Astrocyte (in vitro differentiated cells and primary cell): Measurements from ENCODE around the gene DCUN1D2. TPM values are rescaled to one million over a fixed set of nuclear protein-coding genes. Genes with fewer than 3 reads are reported as not detected.

Experiments
- DNase-seq: peaks from one replicate; pipeline ENCODE4 v3.0.0-alpha.2; 2010; ENCODE audit warnings: low read depth
- FAIRE-seq: peaks from 2 replicates; lab custom pipeline; 2011; peaks lifted over from hg19 to GRCh38; lab: Jason Lieb, UNC
- H2AFZ ChIP-seq: 2 replicates; pipeline ENCODE4 v1.6.0; 2012; ENCODE audit warnings: low read depth, low read length, inconsistent platforms
- H3K27ac ChIP-seq: 2 replicates; pipeline ENCODE4 v1.5.1; 2011; ENCODE audit warnings: low read depth, low read length, inconsistent platforms
- H3K27me3 ChIP-seq: 2 replicates; pipeline ENCODE4 v1.6.0; 2011; ENCODE audit warnings: low read length, inconsistent platforms; ENCODE audit not compliant: insufficient read depth
- H3K36me3 ChIP-seq: 2 replicates; pipeline ENCODE4 v1.5.1; 2011; ENCODE audit warnings: low read length, inconsistent platforms; ENCODE audit not compliant: insufficient read depth
- H3K4me1 ChIP-seq: 2 replicates; pipeline ENCODE4 v1.5.1; 2011; ENCODE audit warnings: low read length, inconsistent platforms; ENCODE audit not compliant: insufficient read depth
- H3K4me2 ChIP-seq: 2 replicates; pipeline ENCODE4 v1.6.0; 2012; ENCODE audit warnings: low read length, inconsistent platforms
- H3K4me3 ChIP-seq: 2 replicates; pipeline ENCODE4 v1.5.1; 2011; ENCODE audit warnings: low read depth, mild to moderate bottlenecking, low read length, inconsistent platforms; ENCODE audit not compliant: insufficient read depth
- H3K79me2 ChIP-seq: 2 replicates; pipeline ENCODE4 v1.6.0; 2012; ENCODE audit warnings: mild to moderate bottlenecking, low read length, inconsistent platforms; ENCODE audit not compliant: insufficient read depth
- H3K9ac ChIP-seq: 2 replicates; pipeline ENCODE4 v1.6.0; 2012; ENCODE audit warnings: mild to moderate bottlenecking, low read length, inconsistent platforms
- H3K9me3 ChIP-seq: 2 replicates; pipeline ENCODE4 v1.5.1; 2012; ENCODE audit warnings: low read depth, mild to moderate bottlenecking, low read length, inconsistent platforms; ENCODE audit not compliant: insufficient read depth
- H4K20me1 ChIP-seq: 2 replicates; pipeline ENCODE4 v1.6.0; 2012; ENCODE audit warnings: low read length, inconsistent platforms; ENCODE audit not compliant: insufficient read depth
- H3K27ac Mint-ChIP-seq: one replicate; pipeline ENCODE4 v1.8.0; 2021; ENCODE audit warnings: mild to moderate bottlenecking, mixed read lengths; ENCODE audit not compliant: unreplicated experiment
- H3K27me3 Mint-ChIP-seq: one replicate; pipeline ENCODE4 v1.8.0; 2021; ENCODE audit warnings: low read depth, mixed read lengths; ENCODE audit not compliant: unreplicated experiment
- H3K36me3 Mint-ChIP-seq: one replicate; pipeline ENCODE4 v1.8.0; 2021; ENCODE audit warnings: low read depth, mixed read lengths; ENCODE audit not compliant: unreplicated experiment
- H3K4me1 Mint-ChIP-seq: one replicate; pipeline ENCODE4 v1.8.0; 2021; ENCODE audit warnings: low read depth, mixed read lengths; ENCODE audit not compliant: unreplicated experiment
- H3K4me3 Mint-ChIP-seq: one replicate; pipeline ENCODE4 v1.8.0; 2021; ENCODE audit warnings: mild to moderate bottlenecking, moderate library complexity, mixed read lengths; ENCODE audit not compliant: unreplicated experiment
- H3K9me3 Mint-ChIP-seq: one replicate; pipeline ENCODE4 v1.8.0; 2021; ENCODE audit warnings: mild to moderate bottlenecking, mixed read lengths; ENCODE audit not compliant: unreplicated experiment
- EZH2 ChIP-seq: IDR thresholded peaks from 2 replicates; pipeline ENCODE4 v1.6.1; 2012; ENCODE audit warnings: mild to moderate bottlenecking, low read length, inconsistent platforms; ENCODE audit not compliant: insufficient read depth
- total RNA-seq: library from RNA; stranded (reverse); gene quantifications from 2 replicates; pipeline ENCODE4 v1.2.1, GENCODE V29; 2021
- TF ChIP-seq, protein P1 (sequence below): IDR thresholded peaks from 2 replicates; pipeline ENCODE4 v1.5.1; 2011; ENCODE audit warnings: low read depth, mild to moderate bottlenecking, inconsistent platforms, low read length, moderate library complexity; ENCODE audit not compliant: insufficient read depth

Gene DCUN1D2
- total RNA-seq, 1 donor from 2014 or later, result 16.3 TPM

DNA sequence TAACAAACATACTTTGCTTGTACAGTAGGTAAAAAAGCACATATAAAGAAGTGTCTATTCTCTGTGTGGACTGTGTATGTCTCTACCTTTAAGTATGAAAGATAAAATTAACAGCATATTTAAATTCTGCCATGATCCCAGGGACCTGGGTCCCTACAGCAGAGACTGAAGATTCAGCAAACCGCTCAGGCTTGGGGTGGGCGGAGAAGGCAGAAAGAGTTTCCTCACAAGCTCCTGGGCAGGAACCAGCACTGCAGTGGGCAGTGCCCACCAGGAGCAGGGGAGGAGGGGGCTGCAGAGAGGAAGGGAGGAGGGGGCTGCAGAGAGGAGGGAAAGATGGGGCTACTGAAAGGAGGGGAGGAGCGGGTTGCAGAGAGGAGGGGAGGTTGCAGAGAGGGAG, 81.9 kb downstream of the DCUN1D2 start:
- H3K27me3 Mint-ChIP-seq, result peaks cover 26% of the 10 kb centered on the region
- peaks cover 28% of the 10 kb centered on the region for H3K4me1 ChIP-seq

DNA sequence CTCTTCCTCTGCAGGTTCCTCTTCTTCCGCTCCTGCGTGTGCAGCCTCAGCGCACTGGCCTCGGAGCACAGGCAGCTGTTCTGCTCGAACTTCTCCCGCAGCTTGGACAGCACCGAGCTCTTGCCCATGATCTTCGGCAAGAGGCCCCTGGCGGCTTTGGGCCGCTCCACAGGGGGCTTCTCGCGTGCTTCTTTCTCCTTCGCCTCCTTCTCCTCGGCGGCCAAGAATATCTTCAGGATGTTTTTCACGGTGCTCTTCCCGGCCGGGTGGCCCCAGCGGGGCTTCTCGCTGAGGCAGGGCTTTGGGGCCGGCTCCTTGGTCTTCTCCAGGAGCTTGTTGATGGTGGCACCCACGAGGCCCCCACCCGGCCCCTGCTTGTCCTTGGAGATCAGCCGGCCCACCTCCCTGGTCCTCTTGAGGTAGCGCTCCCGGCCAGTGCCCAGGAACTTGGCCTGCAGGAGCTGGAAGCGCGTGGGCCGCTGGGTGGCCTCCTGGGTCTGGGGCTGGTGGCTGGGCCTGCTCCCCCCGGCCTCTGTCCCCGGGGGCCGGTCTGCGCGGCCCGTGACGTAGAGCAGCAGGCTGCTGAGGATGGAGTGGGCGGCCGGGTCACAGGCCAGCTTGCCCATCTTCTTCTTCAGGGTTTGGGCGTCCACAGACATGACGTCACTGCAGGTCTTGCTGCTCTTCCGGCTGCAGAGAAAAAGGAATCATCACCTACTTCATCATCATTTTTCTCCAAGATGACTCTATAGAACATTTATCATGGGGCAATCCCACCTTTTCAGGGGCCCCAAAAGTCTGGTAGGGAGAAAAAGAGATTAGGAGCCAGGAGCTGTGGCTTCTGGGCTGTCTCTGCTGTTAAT, 82.7 kb downstream of the DCUN1D2 start:
- no peak overlapping the region for H3K27ac Mint-ChIP-seq
- Histone ChIP-seq H3K27me3 (no peaks in the 10 kb centered on the region), H3K9me3 (no peaks in the 10 kb centered on the region), H3K27ac (no peak overlapping the region), H2AFZ (no peak overlapping the region), H3K79me2 (no peaks in the 10 kb centered on the region), H3K4me2 (no peak overlapping the region), H4K20me1 (no peaks in the 10 kb centered on the region), H3K9ac (no peak overlapping the region), H3K36me3 (no peaks in the 10 kb centered on the region), H3K4me3 (no peak overlapping the region), H3K4me1 (peaks cover 26% of the 10 kb centered on the region)
- FAIRE-seq (no peak), DNase-seq (no peak)
- no peaks in the 10 kb centered on the region for H3K9me3 Mint-ChIP-seq
- H3K4me1 Mint-ChIP-seq, result peaks cover 12% of the 10 kb centered on the region
- no peaks in the 10 kb centered on the region for H3K36me3 Mint-ChIP-seq
- H3K27me3 Mint-ChIP-seq, result peaks cover 28% of the 10 kb centered on the region
- TF ChIP-seq, protein P1, sequence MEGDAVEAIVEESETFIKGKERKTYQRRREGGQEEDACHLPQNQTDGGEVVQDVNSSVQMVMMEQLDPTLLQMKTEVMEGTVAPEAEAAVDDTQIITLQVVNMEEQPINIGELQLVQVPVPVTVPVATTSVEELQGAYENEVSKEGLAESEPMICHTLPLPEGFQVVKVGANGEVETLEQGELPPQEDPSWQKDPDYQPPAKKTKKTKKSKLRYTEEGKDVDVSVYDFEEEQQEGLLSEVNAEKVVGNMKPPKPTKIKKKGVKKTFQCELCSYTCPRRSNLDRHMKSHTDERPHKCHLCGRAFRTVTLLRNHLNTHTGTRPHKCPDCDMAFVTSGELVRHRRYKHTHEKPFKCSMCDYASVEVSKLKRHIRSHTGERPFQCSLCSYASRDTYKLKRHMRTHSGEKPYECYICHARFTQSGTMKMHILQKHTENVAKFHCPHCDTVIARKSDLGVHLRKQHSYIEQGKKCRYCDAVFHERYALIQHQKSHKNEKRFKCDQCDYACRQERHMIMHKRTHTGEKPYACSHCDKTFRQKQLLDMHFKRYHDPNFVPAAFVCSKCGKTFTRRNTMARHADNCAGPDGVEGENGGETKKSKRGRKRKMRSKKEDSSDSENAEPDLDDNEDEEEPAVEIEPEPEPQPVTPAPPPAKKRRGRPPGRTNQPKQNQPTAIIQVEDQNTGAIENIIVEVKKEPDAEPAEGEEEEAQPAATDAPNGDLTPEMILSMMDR, result no peak
- TF ChIP-seq EZH2, result no peak
- H3K4me3 Mint-ChIP-seq, result no peak overlapping the region

More for the DNA sequence above, 81.9 kb downstream of the DCUN1D2 start:
- no peak for DNase-seq
- Histone ChIP-seq H3K27ac (no peak overlapping the region), H2AFZ (no peak overlapping the region), H3K27me3 (no peaks in the 10 kb centered on the region), H3K36me3 (no peaks in the 10 kb centered on the region), H3K4me3 (no peak overlapping the region), H3K9me3 (no peaks in the 10 kb centered on the region), H4K20me1 (no peaks in the 10 kb centered on the region), H3K4me2 (no peak overlapping the region), H3K9ac (no peak overlapping the region), H3K79me2 (no peaks in the 10 kb centered on the region)
- H3K27ac Mint-ChIP-seq, result no peak overlapping the region
- no peaks in the 10 kb centered on the region for H3K36me3 Mint-ChIP-seq
- peaks cover 2% of the 10 kb centered on the region for H3K9me3 Mint-ChIP-seq
- FAIRE-seq, result no peak
- peaks cover 14% of the 10 kb centered on the region for H3K4me1 Mint-ChIP-seq
- no peak overlapping the region for H3K4me3 Mint-ChIP-seq
- TF ChIP-seq, protein P1, result no peak
- TF ChIP-seq EZH2, result no peak

GRCh38 chr13:113407103-113407530, 83.4 kb downstream of the DCUN1D2 start:
- Histone ChIP-seq H4K20me1 (no peaks in the 10 kb centered on the region), H3K4me3 (no peak overlapping the region), H3K4me1 (peaks cover 26% of the 10 kb centered on the region), H3K4me2 (no peak overlapping the region), H3K9me3 (no peaks in the 10 kb centered on the region), H3K79me2 (no peaks in the 10 kb centered on the region), H3K27me3 (no peaks in the 10 kb centered on the region), H3K9ac (no peak overlapping the region), H3K36me3 (no peaks in the 10 kb centered on the region), H2AFZ (no peak overlapping the region), H3K27ac (no peak overlapping the region)
- no peak for DNase-seq
- Mint-ChIP-seq H3K36me3 (no peaks in the 10 kb centered on the region), H3K9me3 (no peaks in the 10 kb centered on the region), H3K27me3 (peaks cover 31% of the 10 kb centered on the region), H3K4me3 (no peak overlapping the region), H3K4me1 (peaks cover 12% of the 10 kb centered on the region), H3K27ac (no peak overlapping the region)
- TF ChIP-seq EZH2, result no peak
- TF ChIP-seq, protein P1, result no peak
- FAIRE-seq, result no peak
